Raji (cell line): ENCODE measurements around the gene GSTM5.
"Not testable (repeated sequence)": the region's sequence is repeated elsewhere in the genome, so short reads cannot be mapped to it uniquely, and the experiment has no call there.

Source experiments
- POLR2A ChIP-seq: IDR thresholded peaks from 2 replicates; pipeline ENCODE4 v1.6.1; 2011; ENCODE audit warnings: low read depth, low read length, control low read depth; ENCODE audit not compliant: insufficient read depth

The GSTM5 gene

GRCh38 chr1:109711593-109712320 lies at the start of gene GSTM5:
TSS of gene GSTM5 (plus strand) at chr1:109712251. CDS start at chr1:109712313, 62 bp downstream.
- not testable (repeated sequence) for TF ChIP-seq POLR2A

- TF ChIP-seq POLR2A: no peak
These were observed 47.4 kb upstream of the GSTM5 start for GRCh38 chr1:109664671-109665070.

GRCh38 chr1:109667452-109668122 lies 44.5 kb upstream of the GSTM5 start, which contains the start of gene GSTM2:
TSS of gene GSTM2 (plus strand) at chr1:109668057. CDS start at chr1:109668116, 59 bp downstream.
- no peak for TF ChIP-seq POLR2A

- no peak for TF ChIP-seq POLR2A
These were observed 43.8 kb upstream of the GSTM5 start for GRCh38 chr1:109668123-109668775.

- TF ChIP-seq POLR2A: no peak
These were observed 42.7 kb upstream of the GSTM5 start for GRCh38 chr1:109669246-109669948.

GRCh38 chr1:109671067-109671466 lies 41.0 kb upstream of the GSTM5 start:
- TF ChIP-seq POLR2A: no peak

- TF ChIP-seq POLR2A: no peak
These were observed 34.6 kb upstream of the GSTM5 start for GRCh38 chr1:109677459-109677858.

- TF ChIP-seq POLR2A: no peak
These were observed 24.2 kb upstream of the GSTM5 start, which contains the start of gene GSTM1 for GRCh38 chr1:109687641-109688499. TSS of gene GSTM1 (plus strand) at chr1:109687817. CDS start at chr1:109687874, 57 bp downstream.

GRCh38 chr1:109689844-109690405 lies 22.1 kb upstream of the GSTM5 start:
- no peak for TF ChIP-seq POLR2A

- TF ChIP-seq POLR2A: no peak
These were observed 20.3 kb upstream of the GSTM5 start for GRCh38 chr1:109691759-109692158.

GRCh38 chr1:109697066-109697465 lies 15.0 kb upstream of the GSTM5 start:
- TF ChIP-seq POLR2A: no peak

GRCh38 chr1:109704173-109704572 lies 7.9 kb upstream of the GSTM5 start:
- no peak for TF ChIP-seq POLR2A

GRCh38 chr1:109705411-109705810 lies 6.6 kb upstream of the GSTM5 start:
- no peak for TF ChIP-seq POLR2A

- no peak for TF ChIP-seq POLR2A
These were observed 342 bp downstream of the GSTM5 start for GRCh38 chr1:109712321-109712864.

- TF ChIP-seq POLR2A: no peak
These were observed 1.6 kb downstream of the GSTM5 start for GRCh38 chr1:109713636-109714035.
